Activated CD8-positive, alpha-beta T cell treated with anti-CD3 and anti-CD28 coated beads for 36 hours (primary cell): Measurements from ENCODE around the gene SUCNR1. TPM values are rescaled to one million over a fixed set of nuclear protein-coding genes. Genes with fewer than 3 reads are reported as not detected.

Experiments
- ATAC-seq: fragments of 200-7000 bp; cut with Tn5 transposase; one replicate; pipeline ENCODE4 v1.10.0; 2021; ENCODE audit warnings: mild to moderate bottlenecking, moderate library complexity
- CTCF ChIA-PET: fragments of 350-600 bp; sonication (Branson Sonifier 250); formaldehyde crosslinking; loops from one replicate; lab custom pipeline; 2021; ENCODE audit warnings: antibody characterized with exemption; lab: Charles Lee
- POLR2A ChIA-PET: fragments of 350-600 bp; sonication (Branson Sonifier 250); formaldehyde crosslinking; loops from one replicate; lab custom pipeline; 2021; ENCODE audit warnings: antibody characterized with exemption; lab: Charles Lee
- DNase-seq: peaks from one replicate; pipeline ENCODE4 v3.0.0-alpha.2; 2020
- H3K27ac Mint-ChIP-seq: one replicate; pipeline ENCODE4 v1.8.0; 2021; ENCODE audit warnings: mild to moderate bottlenecking, mixed read lengths
- H3K27me3 Mint-ChIP-seq: one replicate; pipeline ENCODE4 v1.8.0; 2021; ENCODE audit warnings: mixed read lengths
- H3K36me3 Mint-ChIP-seq: one replicate; pipeline ENCODE4 v1.8.0; 2021; ENCODE audit warnings: low read depth, mixed read lengths
- H3K4me1 Mint-ChIP-seq: one replicate; pipeline ENCODE4 v1.8.0; 2021; ENCODE audit warnings: low read depth, mixed read lengths
- H3K4me3 Mint-ChIP-seq: one replicate; pipeline ENCODE4 v1.8.0; 2021; ENCODE audit warnings: mild to moderate bottlenecking, moderate library complexity, mixed read lengths
- H3K9me3 Mint-ChIP-seq: one replicate; pipeline ENCODE4 v1.8.0; 2021; ENCODE audit warnings: mixed read lengths
- CTCF ChIP-seq: fragments of 200-600 bp; IDR thresholded peaks from one replicate; pipeline ENCODE4 v1.8.0; 2022; ENCODE audit warnings: antibody characterized with exemption, mild to moderate bottlenecking
- intact Hi-C: fragments of 100-400 bp; cut with micrococcal nuclease; formaldehyde crosslinking; loops from one replicate; pipeline ENCODE4 v1.10.0; 2022
- total RNA-seq, 2 experiments: library from RNA; stranded (reverse); gene quantifications; one replicate each; pipeline ENCODE4 v1.2.3, GENCODE V29; 2021

SUCNR1 gene
- total RNA-seq, result not detected

- no peak for TF ChIP-seq CTCF
- peaks cover 17% of the 10 kb centered on the region for H3K4me1 Mint-ChIP-seq
- H3K9me3 Mint-ChIP-seq, result no peaks in the 10 kb centered on the region
- no peaks in the 10 kb centered on the region for H3K36me3 Mint-ChIP-seq
- H3K4me3 Mint-ChIP-seq, result no peak within 1 kb of the TSS
- DNase-seq, result no peak
- CTCF ChIA-PET, result interaction anchor here (1.1 kb wide), 2 partner anchors 45 to 599 kb away, joined by 3 to 4 read pairs; no protein-coding TSS in a partner anchor
- POLR2A ChIA-PET, result interaction anchor here (1.2 kb wide), 1 partner anchor 25 kb away, joined by 3 read pairs; no protein-coding TSS in a partner anchor
- H3K27ac Mint-ChIP-seq, result no peak within 1 kb of the TSS
- intact Hi-C loops, result no loop called here
- peaks cover 2% of the 10 kb centered on the region for H3K27me3 Mint-ChIP-seq
- ATAC-seq, result no peak
Measured at GRCh38 chr3:151873398-151873797, at the start of gene SUCNR1. Gene SUCNR1 (plus strand): TSS chr3:151873643. CDS start chr3:151879893, 6,250 bp downstream.

GRCh38 chr3:151827816-151828215 is 45.6 kb upstream of the SUCNR1 start:
- no peak overlapping the region for H3K27ac Mint-ChIP-seq
- ChIA-PET POLR2A (no interaction called here), CTCF (interaction anchor here (0.7 kb wide), 1 partner anchor 11 kb away, joined by 3 read pairs; no protein-coding TSS in a partner anchor)
- no peak for TF ChIP-seq CTCF
- no peaks in the 10 kb centered on the region for H3K4me1 Mint-ChIP-seq
- H3K36me3 Mint-ChIP-seq, result no peaks in the 10 kb centered on the region
- H3K9me3 Mint-ChIP-seq, result no peaks in the 10 kb centered on the region
- no peak overlapping the region for H3K4me3 Mint-ChIP-seq
- ATAC-seq, result no peak
- DNase-seq, result no peak
- intact Hi-C loops, result no loop called here
- H3K27me3 Mint-ChIP-seq, result peaks cover 11% of the 10 kb centered on the region

- Mint-ChIP-seq H3K27me3 (peaks cover 13% of the 10 kb centered on the region), H3K27ac (no peak overlapping the region), H3K4me3 (no peak overlapping the region), H3K4me1 (no peaks in the 10 kb centered on the region), H3K9me3 (no peaks in the 10 kb centered on the region), H3K36me3 (no peaks in the 10 kb centered on the region)
- ChIA-PET POLR2A (interaction anchor here (0.6 kb wide), 1 partner anchor 608 kb away, joined by 3 read pairs; no protein-coding TSS in a partner anchor), CTCF (interaction anchor here (1.4 to 5.8 kb wide), 4 partner anchors 20 to 668 kb away, joined by 5 to 35 read pairs (median 19); no protein-coding TSS in a partner anchor)
- no peak for ATAC-seq
- intact Hi-C loops, result loop anchor here (5.0 to 10.0 kb wide), 3 partner anchors 371 to 541 kb away; partner anchors contain the start of gene IGSF10
- no peak for TF ChIP-seq CTCF
- no peak for DNase-seq
Measured at GRCh38 chr3:151835751-151836525, 37.5 kb upstream of the SUCNR1 start.

GRCh38 chr3:151837057-151837456 is 36.4 kb upstream of the SUCNR1 start:
- DNase-seq (no peak), ATAC-seq (no peak)
- peaks cover 11% of the 10 kb centered on the region for H3K27me3 Mint-ChIP-seq
- ChIA-PET POLR2A (no interaction called here), CTCF (interaction anchor here (0.9 to 5.8 kb wide), 9 partner anchors 21 to 669 kb away, joined by 3 to 35 read pairs (median 5); no protein-coding TSS in a partner anchor)
- intact Hi-C loops, result loop anchor here (5.0 to 10.0 kb wide), 3 partner anchors 372 to 542 kb away; partner anchors contain the start of gene IGSF10
- no peak overlapping the region for H3K27ac Mint-ChIP-seq
- no peaks in the 10 kb centered on the region for H3K4me1 Mint-ChIP-seq
- TF ChIP-seq CTCF, result no peak
- H3K9me3 Mint-ChIP-seq, result no peaks in the 10 kb centered on the region
- no peaks in the 10 kb centered on the region for H3K36me3 Mint-ChIP-seq
- H3K4me3 Mint-ChIP-seq, result no peak overlapping the region
